Measurements from ENCODE around the gene C1orf50.
"Not testable (repeated sequence)": the region's sequence is repeated elsewhere in the genome, so short reads cannot be mapped to it uniquely, and the experiment has no call there.

Gene C1orf50

DNA sequence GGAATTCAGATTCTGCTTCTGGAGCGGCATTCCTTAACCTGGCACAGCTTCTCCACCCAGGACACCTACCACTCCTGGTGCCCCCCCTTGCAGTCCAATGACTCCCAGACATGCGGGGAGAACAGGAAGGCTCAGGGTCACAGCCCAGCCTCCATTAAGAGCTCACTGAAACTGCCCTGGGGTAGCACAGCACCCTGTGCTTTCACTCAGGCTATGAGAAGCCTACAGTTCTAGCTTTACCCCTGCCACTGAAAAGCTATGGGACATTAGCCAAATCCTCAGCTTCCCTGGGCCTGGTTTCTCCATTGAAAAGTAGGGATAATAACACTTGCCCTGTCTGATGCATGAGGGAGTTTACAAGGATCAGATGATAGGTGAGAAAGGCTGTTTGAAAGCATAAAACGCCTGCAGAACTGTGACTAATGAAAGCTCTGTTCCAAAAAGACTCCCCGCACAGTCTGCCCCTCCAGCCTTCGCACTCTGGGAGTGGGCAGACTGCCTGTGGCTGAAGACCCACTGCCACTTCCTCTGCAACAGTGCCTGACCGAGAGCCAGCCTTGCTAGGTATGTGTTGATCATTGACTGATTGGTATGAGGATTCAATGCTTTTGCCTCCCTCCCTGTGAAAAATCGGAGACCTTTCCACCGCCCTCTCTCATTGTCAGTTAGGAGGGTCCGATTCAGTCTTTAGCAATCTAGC, 24.3 kb upstream of the C1orf50 start:
- no peak for DNase-seq (ENCODE audit: low read depth in 1 of 2, low spot score in 1 of 2)
- in situ Hi-C loops (cut with HindIII; ENCODE audit: low pct_unique_long_range_greater_than_20kb, low sequenced_read_pairs): no loop called here

DNA sequence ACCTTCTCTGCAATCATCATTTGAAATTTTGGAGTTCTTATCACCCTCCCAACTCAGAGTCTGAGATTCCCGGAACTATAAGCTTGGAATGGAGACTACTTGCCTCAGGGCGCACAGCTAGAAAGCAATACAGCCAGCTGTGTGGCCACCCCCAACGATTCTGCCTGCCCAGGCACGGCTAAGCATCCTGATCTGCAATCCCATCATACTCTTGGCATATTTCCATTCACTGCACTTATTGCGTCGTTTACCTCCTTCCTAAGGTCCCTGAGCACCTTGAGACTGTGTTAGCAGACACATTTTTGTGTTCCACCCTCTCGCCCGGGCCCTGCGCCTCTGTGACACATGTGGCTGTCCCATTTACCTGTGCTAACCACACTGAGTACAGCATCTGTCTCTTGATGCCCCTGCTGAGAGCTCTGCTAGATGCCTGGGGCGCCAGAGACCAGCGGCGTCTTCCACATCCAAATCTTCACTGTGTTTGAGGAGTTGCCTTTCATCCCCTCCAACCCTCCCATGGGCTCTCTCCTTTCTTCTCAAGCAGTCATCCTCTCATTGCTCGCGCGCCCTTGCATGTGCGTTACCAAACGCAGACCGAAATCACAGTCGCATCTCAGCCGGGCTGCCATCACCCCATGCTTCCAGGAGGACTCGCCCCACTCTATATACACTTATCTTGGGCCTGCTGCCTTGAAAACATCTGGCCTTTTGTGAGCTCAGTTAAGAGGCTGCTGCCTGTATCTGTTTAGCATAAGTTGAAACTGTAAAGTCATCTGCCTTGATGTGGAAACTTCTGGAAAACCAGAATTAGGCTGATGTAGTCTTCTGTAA, 23.5 kb upstream of the C1orf50 start:
- peak in 1 of 2 experiments; percentile 40 for DNase-seq (ENCODE audit: low read depth in 1 of 2, low spot score in 1 of 2)
- in situ Hi-C loops (cut with HindIII; ENCODE audit: low pct_unique_long_range_greater_than_20kb, low sequenced_read_pairs): no loop called here
- TF ChIP-seq JUND (IDR thresholded peaks at IDR 0.05; ENCODE audit: low read depth): no peak

More for the DNA sequence above, 24.3 kb upstream of the C1orf50 start:
- no peak for TF ChIP-seq JUND (IDR thresholded peaks at IDR 0.05; ENCODE audit: low read depth)

DNA sequence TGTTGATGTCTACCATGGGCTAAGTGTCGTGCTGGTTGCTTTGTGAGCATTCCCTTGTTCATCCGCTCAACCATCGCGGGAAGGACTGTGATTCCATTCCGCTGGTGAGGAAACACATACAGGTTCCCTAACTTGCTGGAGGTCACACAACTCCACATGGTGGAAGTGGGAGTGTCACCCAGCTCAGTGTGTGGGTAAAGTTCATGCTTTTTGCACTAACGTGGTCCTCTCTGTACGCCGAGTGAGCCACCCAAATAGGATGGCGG, 23.0 kb upstream of the C1orf50 start:
- no peak for TF ChIP-seq JUND (IDR thresholded peaks at IDR 0.05; ENCODE audit: low read depth)
- no peak for DNase-seq (ENCODE audit: low read depth in 1 of 2, low spot score in 1 of 2)
- in situ Hi-C loops (cut with HindIII; ENCODE audit: low pct_unique_long_range_greater_than_20kb, low sequenced_read_pairs): no loop called here

DNA sequence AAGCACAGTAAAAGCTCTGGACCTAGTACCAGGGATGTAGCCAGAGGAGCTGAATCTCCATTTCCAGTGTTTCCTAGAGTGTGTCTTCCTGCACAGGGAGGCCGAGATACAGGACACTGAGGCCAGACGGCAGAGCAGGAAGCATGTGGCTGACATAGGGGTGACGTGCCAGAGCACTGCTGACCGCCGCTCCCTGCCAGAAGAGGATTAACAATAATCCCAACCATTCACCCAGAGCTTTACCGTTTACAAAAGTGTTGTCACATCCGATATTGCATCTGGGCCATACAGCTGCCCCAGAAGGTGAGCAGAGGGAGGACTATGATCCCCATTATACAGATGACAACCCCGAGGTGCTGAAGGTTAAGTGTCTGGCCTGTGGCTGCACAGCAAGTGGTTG, 21.2 kb upstream of the C1orf50 start:
- DNase-seq (ENCODE audit: low read depth in 1 of 2, low spot score in 1 of 2): no peak
- TF ChIP-seq JUND (IDR thresholded peaks at IDR 0.05; ENCODE audit: low read depth): no peak
- in situ Hi-C loops (cut with HindIII; ENCODE audit: low pct_unique_long_range_greater_than_20kb, low sequenced_read_pairs): no loop called here

DNA sequence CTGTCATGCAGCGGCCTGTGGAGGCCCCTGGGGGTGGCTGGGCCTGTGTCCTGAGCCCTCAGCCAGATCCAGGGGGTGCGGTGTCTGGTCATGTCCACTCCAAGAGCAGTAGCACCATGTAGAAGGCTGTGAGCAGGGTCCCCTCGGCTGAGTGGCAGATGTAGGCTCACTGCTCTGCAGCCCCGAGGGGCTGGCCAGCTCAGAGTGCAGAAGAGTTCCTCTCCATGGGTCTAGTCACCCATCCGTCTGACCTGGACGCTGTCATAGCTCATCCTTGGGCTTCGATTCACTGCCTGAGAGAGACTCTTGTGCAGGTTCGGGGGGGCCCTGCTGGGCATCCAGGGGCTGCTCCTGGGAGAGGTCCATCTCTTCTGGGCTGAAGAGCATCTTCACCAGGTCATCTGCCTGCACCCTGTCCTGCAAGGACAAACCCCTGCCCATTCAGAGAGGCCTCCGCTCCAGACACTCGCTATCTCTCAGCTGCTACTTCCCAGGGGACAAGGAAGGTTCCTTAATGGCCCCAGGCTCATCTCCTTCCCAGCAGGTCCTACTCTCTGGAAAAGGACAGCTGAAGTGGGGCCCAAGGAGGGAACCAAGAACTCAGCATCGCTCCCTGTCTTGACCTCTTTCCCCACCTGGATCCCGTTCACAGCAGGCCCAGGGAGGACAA, 20.5 kb upstream of the C1orf50 start:
- in situ Hi-C loops (cut with HindIII; ENCODE audit: low pct_unique_long_range_greater_than_20kb, low sequenced_read_pairs): no loop called here
- DNase-seq (ENCODE audit: low read depth in 1 of 2, low spot score in 1 of 2): no peak
- no peak for TF ChIP-seq JUND (IDR thresholded peaks at IDR 0.05; ENCODE audit: low read depth)

DNA sequence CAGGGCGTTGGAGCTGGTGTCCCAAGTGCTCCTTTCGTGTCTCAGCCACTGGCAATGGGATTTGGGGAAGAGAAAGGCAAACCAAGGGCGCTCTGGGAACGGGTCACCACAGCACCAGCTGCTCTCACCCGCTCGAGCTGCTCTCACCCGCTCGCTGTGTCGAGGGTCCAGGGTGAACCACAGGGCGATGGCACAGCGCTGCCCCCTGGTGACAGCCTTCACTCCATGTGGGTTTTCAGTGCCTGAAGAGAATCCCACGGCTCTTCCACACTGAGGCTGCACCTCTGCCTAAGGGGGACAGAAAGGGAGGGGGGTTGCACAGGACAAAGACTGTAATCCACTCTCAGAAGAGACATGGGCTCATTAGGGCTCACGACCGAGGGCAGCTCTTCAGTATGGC, 19.9 kb upstream of the C1orf50 start:
- in situ Hi-C loops (cut with HindIII; ENCODE audit: low pct_unique_long_range_greater_than_20kb, low sequenced_read_pairs): no loop called here
- no peak for TF ChIP-seq JUND (IDR thresholded peaks at IDR 0.05; ENCODE audit: low read depth)
- no peak for DNase-seq (ENCODE audit: low read depth in 1 of 2, low spot score in 1 of 2)

DNA sequence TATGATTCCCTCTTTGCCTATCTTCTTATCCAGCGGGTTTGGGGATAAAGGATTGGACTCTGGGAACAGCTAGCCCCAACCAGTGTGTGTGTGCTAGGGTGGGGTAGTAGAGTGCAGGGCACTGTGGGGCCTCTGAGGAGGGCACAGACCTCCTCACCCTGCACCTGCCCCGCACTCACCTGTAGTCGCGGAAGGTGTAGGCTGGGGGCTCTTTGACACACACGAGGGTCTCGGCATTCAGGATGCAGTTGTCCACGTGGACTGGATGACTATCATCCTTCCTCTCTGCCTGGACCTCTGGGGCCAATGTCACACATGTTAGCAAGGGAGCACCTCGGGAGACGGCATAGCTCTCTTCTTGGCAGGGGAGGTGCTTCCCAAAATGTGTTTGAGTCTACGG, 19.0 kb upstream of the C1orf50 start:
- in situ Hi-C loops (cut with HindIII; ENCODE audit: low pct_unique_long_range_greater_than_20kb, low sequenced_read_pairs): no loop called here
- no peak for TF ChIP-seq JUND (IDR thresholded peaks at IDR 0.05; ENCODE audit: low read depth)

DNA sequence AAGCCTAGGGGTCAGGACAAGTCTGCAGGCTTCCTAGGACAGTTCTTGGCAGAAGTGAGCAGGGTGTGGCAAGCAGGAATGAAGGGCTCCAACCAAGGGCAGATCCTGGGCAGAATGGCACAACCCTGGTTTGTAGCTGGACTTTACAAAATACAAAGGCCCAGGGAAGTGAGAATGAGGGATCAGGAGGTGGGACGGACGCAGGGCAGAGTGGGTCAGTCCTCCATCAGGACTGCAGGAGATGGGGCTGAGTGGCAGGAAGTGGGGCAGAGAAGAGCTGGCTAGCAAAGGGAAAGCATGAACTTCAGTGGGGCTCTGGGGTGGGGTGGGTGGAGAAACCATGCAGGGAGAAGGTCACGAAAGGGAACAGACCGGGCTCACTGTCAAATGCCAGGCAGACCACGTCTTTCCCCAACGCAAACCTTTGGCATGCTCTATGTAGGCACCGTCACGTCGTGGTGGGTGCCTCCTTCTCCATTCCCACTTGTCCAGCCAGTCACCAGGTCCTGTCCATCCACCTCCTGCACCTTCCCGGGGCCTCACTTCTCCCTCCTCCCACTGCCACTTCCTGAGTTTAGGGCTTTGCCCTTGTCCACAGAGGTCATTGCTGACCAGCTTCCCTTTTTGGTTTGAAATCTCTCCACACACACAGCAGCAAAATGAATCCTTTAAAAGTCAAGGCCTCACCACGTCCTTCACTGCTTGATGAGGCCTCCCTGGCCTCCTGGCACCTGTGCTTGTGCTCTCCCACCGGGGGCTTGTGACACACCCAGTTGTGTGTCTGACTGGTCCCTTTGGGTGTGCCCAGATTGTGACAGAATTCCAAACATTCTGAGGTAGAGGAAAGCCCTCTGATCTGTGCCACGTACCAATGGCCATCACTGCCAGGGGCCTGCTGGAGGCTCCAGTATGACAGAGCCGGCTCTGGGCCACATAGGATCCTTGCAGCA, 18.3 kb upstream of the C1orf50 start:
- in situ Hi-C loops (cut with HindIII; ENCODE audit: low pct_unique_long_range_greater_than_20kb, low sequenced_read_pairs): no loop called here
- DNase-seq (ENCODE audit: low read depth in 1 of 2, low spot score in 1 of 2): no peak
- TF ChIP-seq JUND (IDR thresholded peaks at IDR 0.05; ENCODE audit: low read depth): no peak

More for the DNA sequence above, 19.0 kb upstream of the C1orf50 start:
- no peak for DNase-seq (ENCODE audit: low read depth in 1 of 2, low spot score in 1 of 2)

DNA sequence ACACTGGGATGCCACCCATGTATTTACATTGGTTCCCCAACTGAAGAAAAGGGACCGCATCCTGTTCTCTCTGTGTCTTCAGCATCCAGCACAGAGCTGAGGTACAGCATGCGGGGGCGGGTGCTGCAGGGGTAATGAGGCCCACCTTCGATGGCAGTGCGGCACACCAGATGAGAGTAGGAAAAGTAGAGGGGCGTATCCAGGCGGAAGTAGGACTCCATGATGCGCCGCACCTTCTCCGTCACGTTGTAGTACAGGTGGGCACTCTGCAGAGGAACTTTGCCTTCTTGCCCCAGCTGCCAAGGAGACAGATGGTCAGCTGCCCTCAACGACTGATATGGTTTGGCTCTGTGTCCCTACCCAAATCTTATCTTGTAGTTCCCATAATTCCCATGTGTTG, 17.0 kb upstream of the C1orf50 start:
- in situ Hi-C loops (cut with HindIII; ENCODE audit: low pct_unique_long_range_greater_than_20kb, low sequenced_read_pairs): no loop called here
- no peak for TF ChIP-seq JUND (IDR thresholded peaks at IDR 0.05; ENCODE audit: low read depth)
- DNase-seq (ENCODE audit: low read depth in 1 of 2, low spot score in 1 of 2): no peak

DNA sequence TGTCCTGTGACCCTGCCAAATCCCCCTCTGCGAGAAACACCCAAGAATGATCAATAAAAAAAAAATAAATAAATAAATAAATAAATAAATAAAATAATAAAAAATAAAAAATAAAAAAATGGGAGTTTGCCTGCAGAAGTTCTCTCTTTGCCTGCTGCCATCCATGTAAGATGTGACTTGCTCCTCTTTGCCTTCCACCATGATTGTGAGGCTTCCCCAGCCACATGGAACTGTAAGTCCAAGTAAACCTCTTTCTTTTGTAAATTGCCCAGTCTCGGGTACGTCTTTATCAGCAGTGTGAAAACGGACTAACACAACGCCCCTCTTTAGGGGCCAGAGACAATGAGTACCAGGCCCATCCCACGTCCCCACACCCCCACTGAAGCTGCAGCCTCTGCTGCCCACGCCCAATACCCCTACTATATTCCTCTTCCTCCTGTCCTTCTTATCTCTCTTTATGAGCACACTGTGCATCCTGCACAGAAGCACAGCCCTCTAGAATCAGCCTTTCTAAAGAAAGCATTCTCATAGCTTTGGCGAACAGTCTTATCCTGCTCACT, 15.5 kb upstream of the C1orf50 start:
- DNase-seq (ENCODE audit: low read depth in 1 of 2, low spot score in 1 of 2); in situ Hi-C loops (cut with HindIII; ENCODE audit: low pct_unique_long_range_greater_than_20kb, low sequenced_read_pairs): not testable (repeated sequence)

DNA sequence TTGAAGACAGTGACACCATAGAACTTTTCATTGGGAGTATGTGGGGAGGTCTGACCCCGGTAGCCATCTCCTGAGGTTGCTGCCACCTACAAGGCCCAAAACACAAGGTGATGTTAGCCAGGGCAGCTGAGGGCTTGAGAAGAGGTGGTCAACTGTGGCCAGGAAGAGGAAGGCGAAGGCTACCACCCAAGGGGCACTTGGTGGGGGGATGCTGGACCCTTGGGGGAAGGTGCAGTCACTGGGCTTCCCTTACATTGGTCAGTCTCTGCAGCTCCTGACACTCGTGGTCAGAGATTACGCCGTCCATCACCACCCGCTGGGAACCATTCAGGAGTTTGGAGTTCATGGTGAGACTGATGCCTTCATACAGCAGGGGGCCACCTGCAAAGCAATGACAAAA, 14.8 kb upstream of the C1orf50 start:
- TF ChIP-seq JUND (IDR thresholded peaks at IDR 0.05; ENCODE audit: low read depth): no peak
- in situ Hi-C loops (cut with HindIII; ENCODE audit: low pct_unique_long_range_greater_than_20kb, low sequenced_read_pairs): no loop called here
- DNase-seq (ENCODE audit: low read depth in 1 of 2, low spot score in 1 of 2): no peak

DNA sequence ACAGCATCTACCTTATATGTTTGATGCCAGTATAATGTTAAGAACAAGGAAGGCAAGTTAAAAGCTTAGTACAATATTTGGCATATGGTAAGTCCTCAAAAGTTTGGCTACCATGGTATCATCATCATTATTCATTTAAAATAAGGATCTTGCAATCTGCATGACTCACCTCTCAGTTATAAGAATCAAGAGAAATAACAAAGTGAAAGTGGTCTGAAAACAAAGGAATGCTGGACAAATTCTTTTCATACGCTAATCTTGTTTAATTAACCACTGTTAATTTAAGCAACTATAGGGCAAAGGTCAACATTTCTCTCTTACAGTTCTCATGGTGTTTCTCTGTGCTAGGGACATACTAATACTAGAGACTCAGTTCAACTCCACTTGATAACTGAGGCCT, 14.0 kb upstream of the C1orf50 start:
- no peak for TF ChIP-seq JUND (IDR thresholded peaks at IDR 0.05; ENCODE audit: low read depth)
- in situ Hi-C loops (cut with HindIII; ENCODE audit: low pct_unique_long_range_greater_than_20kb, low sequenced_read_pairs): no loop called here

More for the DNA sequence above, 14.0 kb upstream of the C1orf50 start:
- no peak for DNase-seq (ENCODE audit: low read depth in 1 of 2, low spot score in 1 of 2)

Data from T47D (cell line).